WTC11 (cell line): ENCODE results near the gene SAMD3.

Experiments
- ATF2 ChIP-seq: sonication (generic); formaldehyde crosslinking; IDR thresholded peaks from 2 replicates; pipeline ENCODE4 v1.8.1; 2022; ENCODE audit warnings: low read depth, missing genetic modification reagents, borderline replicate concordance
- CTCF ChIP-seq: fragments of 200-600 bp; IDR thresholded peaks from 2 replicates; pipeline ENCODE4 v1.8.0; 2022; ENCODE audit warnings: antibody characterized with exemption
- ETV6 ChIP-seq: sonication (generic); formaldehyde crosslinking; IDR thresholded peaks from 2 replicates; pipeline ENCODE4 v1.8.1; 2022; ENCODE audit warnings: mild to moderate bottlenecking, missing genetic modification reagents
- MAX ChIP-seq: sonication (generic); formaldehyde crosslinking; IDR thresholded peaks from 2 replicates; pipeline ENCODE4 v1.8.0; 2022; ENCODE audit warnings: mild to moderate bottlenecking, missing genetic modification reagents
- NFYB ChIP-seq: sonication (generic); formaldehyde crosslinking; conservative IDR thresholded peaks from 2 replicates; pipeline ENCODE4 v1.8.0; 2022; ENCODE audit warnings: low read depth, missing genetic modification reagents
- SP1 ChIP-seq: sonication (generic); formaldehyde crosslinking; conservative IDR thresholded peaks from 2 replicates; pipeline ENCODE4 v1.8.1; 2022; ENCODE audit warnings: missing genetic modification reagents
- ZNF263 ChIP-seq: sonication (generic); formaldehyde crosslinking; IDR thresholded peaks from 2 replicates; pipeline ENCODE4 v1.8.1; 2022; ENCODE audit warnings: low read depth, mild to moderate bottlenecking, moderate library complexity, missing genetic modification reagents
- ZNF281 ChIP-seq: sonication (generic); formaldehyde crosslinking; IDR thresholded peaks from 2 replicates; pipeline ENCODE4 v1.8.0; 2023; ENCODE audit warnings: mild to moderate bottlenecking, missing genetic modification reagents
- ZNF317 ChIP-seq: sonication (generic); formaldehyde crosslinking; IDR thresholded peaks from 2 replicates; pipeline ENCODE4 v1.8.1; 2023; ENCODE audit warnings: low read depth, mild to moderate bottlenecking, moderate library complexity, missing genetic modification reagents, borderline replicate concordance

GRCh38 chr6:130164251-130164650 lies 58.5 kb downstream of the SAMD3 start:
- TF ChIP-seq ETV6 (CRISPR knock-in tag), result no peak
- no peak for TF ChIP-seq ZNF317 (CRISPR knock-in tag)
- no peak for TF ChIP-seq NFYB (CRISPR knock-in tag)
- TF ChIP-seq ZNF281 (CRISPR knock-in tag), result no peak
- no peak for TF ChIP-seq SP1 (CRISPR knock-in tag)
- TF ChIP-seq ATF2, result no peak
- no peak for TF ChIP-seq ZNF263 (CRISPR knock-in tag)
- TF ChIP-seq MAX (CRISPR knock-in tag), result no peak
- TF ChIP-seq CTCF, result no peak
